HG02588 (cell line): ENCODE measurements around the gene FKTN.
A peak's percentile ranks its signal among the peaks of the same experiment; 100 is the strongest.

ENCODE experiments used
- ATAC-seq: cut with Tn5 transposase; IDR thresholded peaks from one replicate; pipeline ENCODE4 v1.9.1; 2021; ENCODE audit warnings: mild to moderate bottlenecking, moderate library complexity; ENCODE audit not compliant: unreplicated experiment

FKTN gene

GRCh38 chr9:105625088-105625487 lies 67.2 kb downstream of the FKTN start:
- ATAC-seq, result no peak

DNA sequence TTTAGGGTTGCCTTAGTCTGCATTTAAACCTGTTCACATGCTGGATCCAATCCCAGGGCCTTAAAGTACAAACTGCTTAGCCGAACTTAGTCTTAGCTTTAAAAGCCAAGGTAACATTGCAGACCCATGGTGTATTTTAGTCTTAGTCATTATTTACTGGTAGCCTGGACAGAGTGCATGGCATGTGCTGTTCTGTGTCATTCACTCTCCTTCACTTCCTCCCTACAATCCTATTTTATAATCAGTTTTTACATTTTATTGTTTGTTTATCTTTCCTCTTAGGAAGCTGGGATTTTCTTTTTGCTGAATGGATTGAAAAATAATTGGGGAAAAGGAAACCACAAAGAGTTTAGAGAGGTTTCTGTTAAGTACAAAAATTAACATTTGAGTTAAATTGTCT lies 74.9 kb downstream of the FKTN start:
- no peak for ATAC-seq

GRCh38 chr9:105633411-105633810 lies 75.5 kb downstream of the FKTN start:
- no peak for ATAC-seq

- no peak for ATAC-seq
These were observed 78.4 kb downstream of the FKTN start for GRCh38 chr9:105636331-105636730.

- ATAC-seq, result no peak
These were observed 80.0 kb downstream of the FKTN start for GRCh38 chr9:105637787-105638395.

DNA sequence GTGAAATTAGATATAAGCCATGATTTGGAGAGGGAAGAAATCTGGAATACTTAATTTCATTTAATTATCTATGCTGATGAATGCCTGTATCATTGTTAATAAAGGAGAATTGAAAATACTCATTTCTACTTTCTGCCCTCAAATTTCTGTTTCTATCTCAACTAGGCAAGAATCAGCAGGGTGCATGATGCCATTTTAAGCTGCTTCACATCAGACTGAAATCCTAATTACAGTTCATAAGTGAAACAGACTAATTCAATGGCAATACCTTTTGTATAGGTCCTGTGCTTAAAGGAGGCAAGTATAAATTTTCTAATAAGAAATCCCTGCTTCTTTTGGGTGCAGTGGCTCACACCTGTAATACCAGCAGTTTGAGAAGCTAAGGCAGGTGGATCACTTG lies 82.0 kb downstream of the FKTN start:
- ATAC-seq, result no peak

- ATAC-seq, result no peak
These were observed 85.9 kb downstream of the FKTN start for GRCh38 chr9:105643795-105644194.

DNA sequence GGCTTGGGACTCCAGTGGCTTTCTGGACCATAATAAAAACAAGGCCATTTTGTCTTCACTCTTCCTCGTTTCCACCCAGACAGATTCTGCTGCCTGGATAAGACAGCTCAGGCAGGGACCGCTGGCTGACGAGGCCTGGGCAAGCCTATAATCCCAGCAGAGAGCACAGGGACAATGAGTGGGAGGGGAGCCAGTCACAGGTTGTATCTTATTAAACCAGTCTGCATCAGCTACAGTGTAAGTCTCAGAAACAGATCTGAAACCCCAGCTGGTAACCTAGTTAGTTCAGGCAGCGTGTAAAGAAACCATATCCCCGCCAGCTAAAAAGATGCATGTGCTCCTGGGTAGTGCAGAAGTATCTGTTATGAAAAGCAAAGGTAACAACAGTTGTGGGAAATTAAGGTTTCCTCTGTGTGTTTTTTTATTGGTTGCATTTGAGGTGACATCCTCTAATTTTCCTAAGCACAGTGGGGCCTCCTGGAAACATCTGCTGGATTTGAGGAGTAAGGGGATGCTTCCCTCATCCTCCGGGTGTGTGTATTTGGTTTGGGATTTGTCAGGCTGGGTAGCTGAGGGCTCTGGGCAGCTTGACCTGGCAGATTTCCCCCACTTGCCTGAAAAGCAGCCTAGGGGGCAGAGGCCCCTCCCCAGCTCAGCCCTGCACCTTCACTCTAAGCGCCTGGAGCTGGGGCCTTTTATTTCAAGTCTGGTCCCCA lies 89.1 kb downstream of the FKTN start:
- no peak for ATAC-seq

DNA sequence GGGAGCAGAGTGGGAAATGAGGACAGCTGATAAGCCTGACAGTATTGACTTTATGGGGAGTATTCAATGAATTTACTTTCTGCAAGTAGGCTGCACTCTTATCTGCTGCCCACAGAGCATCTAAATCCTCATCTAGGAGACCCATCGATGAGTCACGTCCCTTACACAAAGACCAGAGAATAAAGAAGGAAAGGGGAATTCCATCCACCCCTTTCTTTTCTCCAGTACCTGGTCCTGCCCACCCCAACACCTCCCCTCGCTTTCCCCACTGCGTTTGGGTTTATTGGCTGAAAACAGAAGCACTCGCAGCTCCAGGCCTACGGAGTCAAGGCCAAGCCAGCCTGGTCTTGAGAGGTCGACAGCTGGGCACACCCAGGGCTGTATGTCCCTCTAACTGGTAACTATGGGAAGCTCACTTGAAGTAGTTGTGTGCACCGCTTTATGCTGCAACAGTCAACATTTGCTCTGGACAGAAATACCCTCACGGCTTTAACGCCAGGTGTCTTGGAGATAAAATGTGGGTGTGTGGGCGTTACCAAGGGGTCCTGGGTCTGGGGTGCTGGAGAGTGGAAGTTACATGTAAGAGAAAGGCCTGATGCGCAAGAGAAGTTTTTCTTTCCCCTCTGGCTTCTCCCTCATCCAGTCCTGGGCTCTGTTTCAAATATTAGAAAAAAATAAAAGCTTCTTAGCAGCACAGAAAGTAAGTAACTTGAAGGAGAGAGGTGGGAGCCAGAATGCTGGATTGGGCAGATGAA lies 89.8 kb downstream of the FKTN start:
- ATAC-seq, result no peak

- ATAC-seq, result no peak
These were observed 93.9 kb downstream of the FKTN start for GRCh38 chr9:105651806-105652205.

DNA sequence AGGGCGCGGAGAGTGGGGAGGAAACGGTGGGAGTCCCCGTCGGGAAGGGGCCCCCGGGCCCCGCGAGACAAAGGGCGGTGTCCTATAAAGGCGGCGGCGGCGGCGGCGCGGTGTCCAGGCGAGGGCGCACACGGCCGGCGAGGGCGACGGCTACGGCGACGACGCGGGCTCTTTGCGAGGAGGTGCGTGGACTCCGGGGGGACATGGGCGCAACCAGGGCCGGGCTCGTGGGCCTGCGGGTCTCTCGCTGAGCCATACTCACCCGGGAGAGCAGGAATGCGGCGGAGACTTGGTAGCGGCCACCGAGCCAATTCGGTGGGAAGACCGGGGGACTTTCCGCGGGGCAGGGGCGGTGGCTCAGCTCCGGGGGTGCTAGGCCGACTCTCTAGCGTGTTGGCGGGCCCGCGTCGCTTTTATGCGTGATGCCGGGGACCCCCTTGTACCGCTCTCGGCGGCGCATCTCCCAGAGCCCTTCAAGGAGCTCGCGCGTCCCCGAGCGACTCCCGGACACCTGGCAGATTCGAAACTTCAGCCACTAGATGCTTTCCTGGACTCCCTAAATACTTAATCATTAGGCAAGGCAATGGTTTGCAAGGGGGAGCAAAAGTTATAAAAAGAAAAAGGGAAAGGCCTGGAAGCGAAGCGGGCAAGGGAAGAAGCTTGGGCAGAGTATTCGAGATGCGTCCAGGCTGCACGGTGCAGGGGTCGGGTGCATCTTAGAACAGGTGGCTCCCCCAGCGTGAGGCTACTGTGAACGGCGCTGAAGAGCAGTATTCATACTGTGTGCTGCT lies 98.4 kb downstream of the FKTN start:
- peak; percentile 73 for ATAC-seq

GRCh38 chr9:105658351-105658750 lies 100.4 kb downstream of the FKTN start:
- ATAC-seq, result no peak

DNA sequence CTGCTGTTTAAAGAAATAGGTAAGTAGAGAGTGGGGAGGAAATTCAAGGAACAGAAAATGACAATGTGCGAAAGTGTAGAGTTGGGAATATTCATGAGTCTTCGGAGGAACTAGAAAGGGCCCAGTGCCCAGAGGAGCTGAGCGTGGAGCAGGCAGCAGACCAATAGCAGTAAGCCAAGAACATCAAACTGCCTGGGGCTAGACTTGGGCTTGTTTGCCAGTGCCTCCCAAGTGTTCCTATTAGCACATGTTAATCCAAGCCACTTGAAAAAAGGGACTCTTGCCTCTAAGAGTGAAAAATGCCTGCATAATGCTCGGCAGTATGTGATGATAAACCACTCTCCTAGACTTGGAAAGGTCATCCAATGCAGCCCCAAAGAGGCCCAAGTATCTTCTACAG lies 103.1 kb downstream of the FKTN start:
- no peak for ATAC-seq

DNA sequence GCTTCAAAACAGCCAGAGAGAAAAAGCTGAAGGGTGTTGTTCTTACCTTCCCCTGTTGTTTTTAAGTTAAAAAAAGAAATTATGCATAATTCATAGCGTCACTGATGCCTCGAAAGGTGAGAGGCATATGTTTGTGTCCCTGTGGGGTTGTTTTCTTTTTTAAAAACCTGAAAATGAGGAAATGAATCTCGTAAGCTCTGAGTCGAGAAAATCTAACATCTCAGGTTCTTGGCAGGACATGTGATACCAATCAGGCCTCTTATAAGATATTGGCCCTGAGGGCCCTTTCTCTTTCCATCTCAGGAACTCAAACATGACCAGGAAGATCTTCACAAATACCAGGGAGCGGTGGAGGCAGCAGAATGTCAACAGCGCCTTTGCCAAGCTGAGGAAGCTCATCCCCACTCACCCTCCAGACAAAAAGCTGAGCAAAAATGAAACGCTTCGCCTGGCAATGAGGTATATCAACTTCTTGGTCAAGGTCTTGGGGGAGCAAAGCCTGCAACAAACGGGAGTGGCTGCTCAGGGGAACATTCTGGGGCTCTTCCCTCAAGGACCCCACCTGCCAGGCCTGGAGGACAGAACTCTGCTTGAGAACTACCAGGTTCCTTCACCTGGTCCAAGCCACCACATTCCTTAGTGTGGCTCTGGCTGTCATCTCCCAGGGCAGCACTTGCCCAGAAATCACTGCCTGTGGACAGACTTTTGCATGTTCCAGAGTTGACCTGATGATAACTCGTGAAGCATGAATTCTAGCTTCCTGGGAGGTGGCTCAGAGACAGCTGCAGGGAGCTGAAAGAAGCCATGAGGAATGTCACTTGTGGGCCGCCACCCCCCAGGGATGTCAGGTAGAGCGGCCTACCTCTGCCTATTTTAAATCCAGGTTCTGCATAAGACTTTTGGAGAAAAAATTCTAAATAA lies 104.5 kb downstream of the FKTN start, which contains the start of gene TAL2:
Gene TAL2 (plus strand): TSS at position 274 of the 921 bp plus-strand sequence. CDS start 40 bp downstream, at position 314.
- peak; percentile 88 for ATAC-seq

DNA sequence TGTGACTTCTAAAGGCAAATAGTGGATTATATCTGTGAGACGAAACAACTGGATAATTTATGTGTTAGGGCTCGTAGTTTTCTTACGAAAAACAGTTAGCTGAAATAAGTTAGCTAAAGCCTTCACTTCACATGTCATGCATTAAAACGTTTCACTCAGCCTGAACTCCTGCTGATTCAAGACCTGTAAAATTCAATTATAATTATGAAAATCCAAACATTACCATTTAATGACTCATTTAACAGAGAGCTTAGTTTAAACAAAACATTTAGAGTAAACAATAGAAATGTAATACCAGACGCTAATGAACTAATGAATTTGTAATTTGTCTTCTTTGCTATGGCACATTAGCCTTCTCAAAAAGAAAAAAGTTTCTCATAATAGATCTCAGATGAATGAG lies 106.0 kb downstream of the FKTN start:
- ATAC-seq, result no peak

DNA sequence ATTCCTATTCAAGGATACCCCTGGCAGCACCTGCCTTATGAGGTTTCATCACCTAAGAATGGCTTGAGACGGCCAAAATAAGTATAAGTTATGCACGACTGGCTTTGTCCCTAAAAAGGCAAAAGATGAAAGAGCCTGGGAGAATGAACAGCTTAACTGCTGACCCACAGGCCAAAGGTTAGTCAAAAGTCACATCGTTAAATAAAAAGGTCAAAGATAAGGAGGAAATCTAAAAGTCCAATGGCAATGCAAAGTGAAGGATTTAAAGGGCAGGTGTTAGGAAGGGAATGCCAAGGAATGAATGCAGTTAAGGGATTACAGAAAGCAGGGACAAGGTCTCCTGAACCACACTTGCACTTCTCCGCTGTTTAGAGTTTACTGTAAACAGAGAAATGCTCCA lies 109.9 kb downstream of the FKTN start:
- ATAC-seq, result no peak

DNA sequence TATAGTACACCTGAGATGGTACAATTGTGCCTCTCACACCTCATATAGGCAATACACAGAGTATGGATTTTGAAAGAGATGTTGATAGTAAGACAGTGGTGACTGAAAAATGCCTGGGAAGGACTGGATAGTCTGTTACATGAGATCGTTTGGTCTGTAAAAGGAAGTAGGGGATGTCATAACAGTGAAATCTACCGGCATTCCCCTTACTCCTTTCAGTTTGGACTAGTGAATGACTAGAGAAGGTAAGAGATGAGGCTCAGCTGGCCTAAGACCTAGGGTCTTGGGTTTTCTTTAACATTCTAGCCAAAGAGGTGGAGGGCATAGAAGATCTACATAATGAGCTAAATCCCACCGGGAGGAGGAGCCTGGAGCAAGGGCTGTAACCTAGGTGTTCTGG lies 112.4 kb downstream of the FKTN start:
- no peak for ATAC-seq

GRCh38 chr9:105670775-105671174 lies 112.8 kb downstream of the FKTN start:
- no peak for ATAC-seq

- peak; percentile 66 for ATAC-seq
These were observed 114.8 kb downstream of the FKTN start for GRCh38 chr9:105672711-105673234.

GRCh38 chr9:105673850-105674387 lies 116.0 kb downstream of the FKTN start:
- ATAC-seq, result no peak
